Smooth muscle cell (in vitro differentiated cells): ENCODE measurements around the gene RAB2B. TPM values are rescaled to one million over a fixed set of nuclear protein-coding genes. Genes with fewer than 3 reads are reported as not detected.

Experiments used
- DNase-seq: peaks from one replicate; lab custom pipeline; 2025; ENCODE audit not compliant: unreplicated experiment; lab: John Stamatoyannopoulos, UW
- H2AFZ ChIP-seq: fragments of 200-600 bp; sonication (generic); 2 replicates; pipeline ENCODE4 v1.6.0; 2016; ENCODE audit warnings: antibody characterized with exemption, low read depth, mild to moderate bottlenecking
- H3F3A ChIP-seq: fragments of 200-600 bp; sonication (generic); 2 replicates; pipeline ENCODE4 v1.6.0; 2017; ENCODE audit warnings: antibody characterized with exemption, low read depth
- H3K27ac ChIP-seq: fragments of 200-600 bp; sonication (generic); 2 replicates; pipeline ENCODE4 v1.5.1; 2016; ENCODE audit warnings: low read depth, mild to moderate bottlenecking
- H3K27me3 ChIP-seq: fragments of 200-600 bp; sonication (generic); 2 replicates; pipeline ENCODE4 v1.6.1; 2016; ENCODE audit warnings: low read depth, mild to moderate bottlenecking
- H3K36me3 ChIP-seq: fragments of 200-600 bp; sonication (generic); 2 replicates; pipeline ENCODE4 v1.5.1; 2016; ENCODE audit warnings: low read depth
- H3K4me1 ChIP-seq: fragments of 200-600 bp; sonication (generic); 2 replicates; pipeline ENCODE4 v1.5.1; 2016; ENCODE audit warnings: low read depth
- H3K4me2 ChIP-seq: fragments of 200-600 bp; sonication (generic); 2 replicates; pipeline ENCODE4 v1.6.0; 2016; ENCODE audit warnings: mild to moderate bottlenecking
- H3K4me3 ChIP-seq: fragments of 200-600 bp; sonication (generic); 2 replicates; pipeline ENCODE4 v1.5.1; 2016; ENCODE audit warnings: mild to moderate bottlenecking
- H3K79me2 ChIP-seq: fragments of 200-600 bp; sonication (generic); 2 replicates; pipeline ENCODE4 v1.6.0; 2016; ENCODE audit warnings: low read depth, mild to moderate bottlenecking
- H3K9ac ChIP-seq: fragments of 200-600 bp; sonication (generic); 2 replicates; pipeline ENCODE4 v1.6.0; 2016; ENCODE audit warnings: low read depth
- H3K9me3 ChIP-seq: fragments of 200-600 bp; sonication (generic); replicated peaks from 2 replicates; pipeline ENCODE4 v1.5.1; 2016; ENCODE audit warnings: low read depth
- H4K20me1 ChIP-seq: fragments of 200-600 bp; sonication (generic); 2 replicates; pipeline ENCODE4 v1.6.0; 2016; ENCODE audit warnings: low read depth
- CTCF ChIP-seq: fragments of 200-600 bp; sonication (generic); IDR thresholded peaks from 2 replicates; pipeline ENCODE4 v1.5.1; 2017; ENCODE audit warnings: borderline replicate concordance, mild to moderate bottlenecking, antibody characterized with exemption; ENCODE audit not compliant: insufficient read depth, poor library complexity, severe bottlenecking
- WGBS: methylation state at CpG from one replicate; pipeline ENCODE4 v1.1.7; 2016; ENCODE audit warnings: low lambda C conversion rate; 5-methylcytosine and 5-hydroxymethylcytosine counted together
- polyA plus RNA-seq: library from polyadenylated mRNA; unstranded; fragments of >200 nt; fragmentation: Nextera tagmentation; extraction: Ambion mirVana; gene quantifications from 2 replicates; pipeline ENCODE4 v1.2.1, GENCODE V29; 2016
- total RNA-seq: library from RNA; depleted of rRNA; stranded (reverse); fragments of >200 nt; gene quantifications from 2 replicates; pipeline ENCODE4 v1.2.3, GENCODE V29; 2014

The RAB2B gene
- total and polyA plus RNA-seq, 2 experiments from 2014 or later = 15.4 to 30.4 TPM

DNA sequence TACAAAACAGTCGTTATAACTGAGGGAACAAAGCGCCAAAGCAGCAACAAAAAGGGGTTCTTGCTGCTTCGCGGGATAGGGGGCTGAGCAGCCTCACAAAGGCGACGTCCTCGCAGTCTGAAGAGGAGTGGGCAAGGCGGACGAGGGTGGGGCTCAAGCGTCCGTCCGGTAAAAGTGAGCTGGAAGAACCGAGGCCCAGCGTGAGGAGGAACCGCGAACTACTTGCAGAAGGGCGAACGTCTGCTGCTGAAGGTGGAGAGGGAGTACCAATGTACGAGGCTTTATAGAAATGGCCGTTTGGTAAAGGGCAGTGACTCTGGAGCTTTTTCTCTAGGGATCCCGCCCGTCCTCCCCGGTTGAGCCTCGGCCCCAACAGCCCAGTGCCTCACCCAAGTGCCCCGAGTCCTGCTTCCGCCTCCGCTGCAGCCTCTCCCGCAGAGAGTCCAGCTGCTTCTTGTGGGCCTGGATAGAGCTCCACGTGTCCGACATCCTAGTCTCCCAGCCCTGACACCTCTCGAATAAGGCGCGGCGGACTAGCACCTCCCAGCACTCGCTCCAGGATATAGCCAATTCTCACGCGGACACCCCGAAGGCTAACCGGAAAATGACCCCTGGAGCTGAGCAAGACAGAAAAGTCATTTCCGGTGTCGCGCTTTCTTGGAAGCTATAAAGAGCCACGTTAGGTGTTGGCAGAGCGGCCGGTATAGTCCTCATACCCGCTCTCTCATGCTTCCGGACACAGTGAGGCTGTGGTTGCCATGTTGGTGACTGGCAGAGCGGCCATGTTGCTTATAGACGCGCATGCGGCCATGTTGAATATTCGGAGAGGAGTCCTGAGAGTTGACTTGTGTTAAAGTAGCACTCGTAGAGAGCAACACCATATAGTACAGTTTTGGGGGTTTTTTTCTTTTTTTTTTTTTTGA, 34.2 kb upstream of the RAB2B start, which contains the start of gene METTL3:
TSS of gene METTL3 (minus strand) at position 606 of the 923 bp plus-strand sequence. CDS start at position 489, 117 bp downstream.
- Histone ChIP-seq H3K79me2 (peaks cover 50% of the 10 kb centered on the region), H3K4me3 (peak within 1 kb of the TSS; percentile 86), H3K36me3 (no peaks in the 10 kb centered on the region), H4K20me1 (peaks cover 3% of the 10 kb centered on the region), H3K27me3 (no peaks in the 10 kb centered on the region), H2AFZ (peak within 1 kb of the TSS; percentile 88), H3K27ac (peak within 1 kb of the TSS; percentile 43), H3K4me2 (peak within 1 kb of the TSS; percentile 96), H3F3A (no peaks in the 10 kb centered on the region), H3K9ac (peak within 1 kb of the TSS; percentile 87), H3K4me1 (peaks cover 6% of the 10 kb centered on the region), H3K9me3 (no peaks in the 10 kb centered on the region)
- under 1% methylated on average over 53 of the region's 53 CpGs for whole genome bisulfite sequencing
- no peak for TF ChIP-seq CTCF
- peak; percentile 69 for DNase-seq

DNA sequence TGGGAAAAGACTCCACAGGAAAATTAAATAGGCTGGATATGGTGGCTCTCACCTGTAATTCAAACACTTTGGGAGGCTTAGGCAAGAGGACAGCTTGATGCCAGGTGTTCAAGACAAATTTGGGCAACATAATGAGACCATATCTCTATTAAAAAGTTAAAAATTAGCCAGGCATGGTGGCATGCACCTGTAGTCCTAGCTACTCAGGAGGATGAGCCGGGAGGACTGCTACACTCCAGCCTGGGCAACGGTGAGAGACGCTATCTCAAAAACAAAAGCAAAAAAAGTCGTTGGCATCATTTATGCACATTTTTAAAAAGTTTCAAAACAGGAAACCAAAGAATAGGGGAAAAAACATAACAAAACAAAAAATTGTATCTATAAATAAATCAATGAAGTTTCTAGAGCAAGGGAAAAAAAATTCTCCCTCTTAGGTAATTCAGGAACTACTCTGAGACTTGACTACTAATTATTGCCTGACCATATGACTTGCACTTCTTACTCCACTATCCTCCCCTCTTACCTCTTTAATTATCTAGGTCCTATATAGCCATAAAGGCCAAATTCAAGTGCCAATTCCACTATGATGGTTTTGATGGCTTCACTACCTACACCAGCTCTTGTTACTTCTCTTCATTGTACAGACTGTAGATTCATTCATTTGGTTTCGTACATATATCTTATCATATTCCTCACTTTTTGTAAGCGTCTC, 32.8 kb upstream of the RAB2B start:
- WGBS = 87% methylated on average over 6 of the region's 6 CpGs
- H3K27ac ChIP-seq = no peak overlapping the region
- peak overlapping the region; percentile 96 for H3K4me2 ChIP-seq
- H3K79me2 ChIP-seq = peaks cover 62% of the 10 kb centered on the region
- no peaks in the 10 kb centered on the region for H3K9me3 ChIP-seq
- no peaks in the 10 kb centered on the region for H3K27me3 ChIP-seq
- peaks cover 13% of the 10 kb centered on the region for H4K20me1 ChIP-seq
- H3K4me1 ChIP-seq = peaks cover 6% of the 10 kb centered on the region
- no peak for DNase-seq
- H3F3A ChIP-seq = no peaks in the 10 kb centered on the region
- H3K9ac ChIP-seq = no peak overlapping the region
- no peak overlapping the region for H2AFZ ChIP-seq
- H3K36me3 ChIP-seq = no peaks in the 10 kb centered on the region
- TF ChIP-seq CTCF = no peak
- H3K4me3 ChIP-seq = peak overlapping the region; percentile 86

DNA sequence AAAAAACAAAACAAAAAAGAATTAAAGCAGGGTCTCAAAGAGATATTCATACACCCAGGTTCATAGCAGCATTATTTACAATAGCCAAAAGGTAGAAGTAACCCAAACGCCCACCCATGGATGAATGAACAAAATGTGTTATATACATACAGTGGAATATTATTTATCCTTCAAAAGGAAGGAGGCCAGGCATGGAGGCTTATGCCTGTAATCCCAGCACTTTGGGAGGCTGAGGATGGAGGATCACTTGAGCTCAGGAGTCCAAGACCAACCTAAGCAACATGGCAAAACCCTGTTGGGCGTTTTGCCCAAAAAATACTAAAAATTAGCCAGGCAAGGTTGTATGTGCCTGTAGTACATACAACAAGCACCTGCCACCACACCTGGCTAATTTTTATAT, 29.8 kb upstream of the RAB2B start:
- H3F3A ChIP-seq = peaks cover 8% of the 10 kb centered on the region
- TF ChIP-seq CTCF = no peak
- H3K27me3 ChIP-seq = no peaks in the 10 kb centered on the region
- H3K4me2 ChIP-seq = no peak overlapping the region
- H3K4me3 ChIP-seq = no peak overlapping the region
- no peak overlapping the region for H3K27ac ChIP-seq
- H3K9me3 ChIP-seq = no peaks in the 10 kb centered on the region
- peaks cover 66% of the 10 kb centered on the region for H3K79me2 ChIP-seq
- H3K9ac ChIP-seq = no peak overlapping the region
- H3K4me1 ChIP-seq = peaks cover 6% of the 10 kb centered on the region
- H3K36me3 ChIP-seq = no peaks in the 10 kb centered on the region
- H4K20me1 ChIP-seq = peaks cover 13% of the 10 kb centered on the region
- H2AFZ ChIP-seq = no peak overlapping the region
- no peak for DNase-seq
- WGBS = 100% methylated on average over 2 of the region's 2 CpGs
